NCI-H748 treated with DMSO at 0.1 percent for 48 hours (cell line): Measurements from ENCODE around the gene BBS9.
"Not testable (repeated sequence)": the region's sequence is repeated elsewhere in the genome, so short reads cannot be mapped to it uniquely, and the experiment has no call there.

Source experiments
- DNase-seq: peaks from one replicate; lab custom pipeline; 2025; lab: John Stamatoyannopoulos, UW

BBS9 gene

GRCh38 chr7:33432821-33433220 is 303.5 kb downstream of the BBS9 start:
- DNase-seq: no peak

- DNase-seq: no peak
Observed at GRCh38 chr7:33433357-33433756, 304.0 kb downstream of the BBS9 start.

GRCh38 chr7:33444511-33444910 is 315.1 kb downstream of the BBS9 start:
- DNase-seq: no peak

GRCh38 chr7:33446551-33446950 is 317.2 kb downstream of the BBS9 start:
- peak; percentile 34 for DNase-seq

GRCh38 chr7:33448035-33448434 is 318.7 kb downstream of the BBS9 start:
- DNase-seq: no peak

- no peak for DNase-seq
Observed at GRCh38 chr7:33449847-33450246, 320.5 kb downstream of the BBS9 start.

GRCh38 chr7:33452805-33453502 is 323.6 kb downstream of the BBS9 start:
- DNase-seq: no peak

- DNase-seq: no peak
Observed at GRCh38 chr7:33457039-33457438, 327.7 kb downstream of the BBS9 start.

GRCh38 chr7:33458581-33458980 is 329.2 kb downstream of the BBS9 start:
- no peak for DNase-seq

GRCh38 chr7:33459340-33459751 is 330.0 kb downstream of the BBS9 start:
- DNase-seq: no peak

GRCh38 chr7:33463131-33463530 is 333.8 kb downstream of the BBS9 start:
- no peak for DNase-seq

GRCh38 chr7:33466203-33466602 is 336.8 kb downstream of the BBS9 start:
- no peak for DNase-seq

- no peak for DNase-seq
Observed at GRCh38 chr7:33471636-33472242, 342.4 kb downstream of the BBS9 start.

- no peak for DNase-seq
Observed at GRCh38 chr7:33472348-33473025, 343.1 kb downstream of the BBS9 start.

GRCh38 chr7:33477719-33478480 is 348.5 kb downstream of the BBS9 start:
- DNase-seq: no peak

- not testable (repeated sequence) for DNase-seq
Observed at GRCh38 chr7:33484476-33484875, 355.1 kb downstream of the BBS9 start.

- no peak for DNase-seq
Observed at GRCh38 chr7:33485747-33486493, 356.6 kb downstream of the BBS9 start.

- DNase-seq: no peak
Observed at GRCh38 chr7:33486633-33487032, 357.3 kb downstream of the BBS9 start.

GRCh38 chr7:33487998-33488682 is 358.8 kb downstream of the BBS9 start:
- DNase-seq: no peak

- peak; percentile 8 for DNase-seq
Observed at GRCh38 chr7:33494474-33494873, 365.1 kb downstream of the BBS9 start.

GRCh38 chr7:33495207-33495606 is 365.8 kb downstream of the BBS9 start:
- DNase-seq: no peak
